Activated T-helper 1 cell treated with Interleukin-2 at 50 U/mL for 16 hours (primary cell): ENCODE results near the gene TRAF2.

Experiments
- DNase-seq: peaks from one replicate; pipeline ENCODE4 v3.0.0-alpha.2; 2020; ENCODE audit warnings: low read depth

The TRAF2 gene

GRCh38 chr9:136962163-136962562 lies 75.8 kb downstream of the TRAF2 start:
- no peak for DNase-seq

- no peak for DNase-seq
Measured at GRCh38 chr9:136962701-136963248, 76.5 kb downstream of the TRAF2 start.

GRCh38 chr9:136963341-136963740 lies 77.0 kb downstream of the TRAF2 start:
- DNase-seq = no peak

- no peak for DNase-seq
Measured at GRCh38 chr9:136963751-136964150, 77.4 kb downstream of the TRAF2 start.

- DNase-seq = no peak
Measured at GRCh38 chr9:136964171-136964689, 77.9 kb downstream of the TRAF2 start.

- no peak for DNase-seq
Measured at GRCh38 chr9:136964833-136965422, 78.6 kb downstream of the TRAF2 start.

GRCh38 chr9:136965771-136966484 lies 79.6 kb downstream of the TRAF2 start:
- no peak for DNase-seq

GRCh38 chr9:136968333-136969127 lies 82.2 kb downstream of the TRAF2 start:
- no peak for DNase-seq

GRCh38 chr9:136969150-136969549 lies 82.8 kb downstream of the TRAF2 start:
- no peak for DNase-seq

GRCh38 chr9:136969774-136970173 lies 83.5 kb downstream of the TRAF2 start:
- DNase-seq = no peak

GRCh38 chr9:136970361-136970760 lies 84.0 kb downstream of the TRAF2 start:
- DNase-seq = no peak

GRCh38 chr9:136971746-136972145 lies 85.4 kb downstream of the TRAF2 start:
- DNase-seq = no peak

- DNase-seq = no peak
Measured at GRCh38 chr9:136972335-136972734, 86.0 kb downstream of the TRAF2 start.

- no peak for DNase-seq
Measured at GRCh38 chr9:136972743-136973142, 86.4 kb downstream of the TRAF2 start.

- no peak for DNase-seq
Measured at GRCh38 chr9:136973618-136974617, 87.6 kb downstream of the TRAF2 start.

- DNase-seq = no peak
Measured at GRCh38 chr9:136974817-136975535, 88.7 kb downstream of the TRAF2 start.

- no peak for DNase-seq
Measured at GRCh38 chr9:136975644-136976043, 89.3 kb downstream of the TRAF2 start.
